HepG2 (cell line): ENCODE measurements around the gene FECH. TPM values are rescaled to one million over a fixed set of nuclear protein-coding genes. Genes with fewer than 3 reads are reported as not detected.

Source experiments
- ATAC-seq: fragments of 200-7000 bp; cut with Tn5 transposase; 3 replicates; pipeline ENCODE4 v1.9.1; 2020; ENCODE audit warnings: mild to moderate bottlenecking, moderate library complexity
- BruUV-seq: library from RNA; stranded (reverse); fragments of 400-500 nt; replicated peaks from 2 replicates; lab custom pipeline; 2021; lab: Mats Ljungman, UMichigan
- CTCF ChIA-PET: fragments of 300-600 bp; formaldehyde crosslinking; extraction: SDS; loops from one replicate; lab custom pipeline; 2021; ENCODE audit warnings: low total read pairs, inconsistent platforms, low intra/inter-chr PET ratio; lab: Yijun Ruan, JAX
- POLR2A ChIA-PET: fragments of 350-600 bp; sonication (Branson Sonifier 250); formaldehyde crosslinking; loops from one replicate; lab custom pipeline; 2020; ENCODE audit warnings: antibody characterized with exemption, inconsistent platforms; lab: Yijun Ruan, JAX
- DNase-seq: peaks from one replicate; pipeline ENCODE4 v3.0.0-alpha.2; 2015; ENCODE audit warnings: low spot score
- FAIRE-seq: peaks from 3 replicates; lab custom pipeline; 2011; peaks lifted over from hg19 to GRCh38; lab: Jason Lieb, UNC
- H2AFZ ChIP-seq: one replicate; pipeline ENCODE4 v1.6.1; 2011; ENCODE audit warnings: low read length, inconsistent platforms
- H3K27ac ChIP-seq: fragments of 300-600 bp; 3 replicates; pipeline ENCODE4 v1.8.0; 2011; ENCODE audit warnings: mixed run types, mild to moderate bottlenecking, mixed read lengths, low read length, inconsistent platforms; ENCODE audit not compliant: insufficient read depth; ENCODE audit errors: extremely low read length
- H3K27me3 ChIP-seq, 2 experiments: fragments of 200-600 bp in 1 of 2; 2 replicates in 1 of 2; 3 replicates in 1 of 2; pipeline versions ENCODE4 v1.6.0 to v1.8.0; 2011; ENCODE audit warnings: low read length in 2 of 2, mild to moderate bottlenecking in 2 of 2, moderate library complexity in 2 of 2, inconsistent platforms in 1 of 2; ENCODE audit not compliant: insufficient read depth in 2 of 2, control insufficient read depth in 1 of 2
- H3K36me3 ChIP-seq, 2 experiments: fragments of 200-600 bp in 1 of 2; replicated peaks in 1 of 2; 2 replicates in 1 of 2; 3 replicates in 1 of 2; pipeline versions ENCODE4 v1.5.1 to v1.8.0; 2011; ENCODE audit warnings: low read length in 2 of 2, inconsistent platforms in 1 of 2; ENCODE audit not compliant: insufficient read depth in 2 of 2, control insufficient read depth in 1 of 2
- H3K4me1 ChIP-seq: 2 replicates; pipeline ENCODE4 v1.5.1; 2012; ENCODE audit warnings: low read length, inconsistent platforms; ENCODE audit not compliant: insufficient read depth
- H3K4me2 ChIP-seq: 2 replicates; pipeline ENCODE4 v1.6.0; 2011; ENCODE audit warnings: low read depth, low read length, inconsistent platforms
- H3K4me3 ChIP-seq, 3 experiments: fragments of 200-600 bp in 1 of 3; sonication (generic), shearing (Covaris generic) in 1 of 3; replicated peaks in 1 of 3; 2 replicates each; pipeline ENCODE4 v1.5.1; 2011 to 2016; ENCODE audit warnings: low read length in 3 of 3, inconsistent platforms in 2 of 3, low read depth in 2 of 3, mild to moderate bottlenecking in 2 of 3, control low read depth in 1 of 3, mixed read lengths in 1 of 3; ENCODE audit not compliant: insufficient read depth in 1 of 3
- H3K79me2 ChIP-seq: one replicate; pipeline ENCODE4 v1.6.1; 2011; ENCODE audit warnings: low read length, inconsistent platforms; ENCODE audit not compliant: insufficient read depth
- H3K9ac ChIP-seq: 2 replicates; pipeline ENCODE4 v1.6.0; 2011; ENCODE audit warnings: mild to moderate bottlenecking, low read depth, low read length, inconsistent platforms; ENCODE audit not compliant: insufficient read depth
- H3K9me3 ChIP-seq: 2 replicates; pipeline ENCODE4 v1.5.1; 2012; ENCODE audit warnings: mild to moderate bottlenecking, low read length
- H4K20me1 ChIP-seq: 2 replicates; pipeline ENCODE4 v1.6.0; 2011; ENCODE audit warnings: inconsistent platforms, mild to moderate bottlenecking, low read length, moderate library complexity; ENCODE audit not compliant: insufficient read depth
- ELF1 ChIP-seq: sonication (generic); formaldehyde crosslinking; IDR thresholded peaks from 2 replicates; pipeline ENCODE4 v1.4.0; 2020; ENCODE audit warnings: missing genetic modification reagents
- HNF4G ChIP-seq, 2 experiments: sonication (generic) in 1 of 2; formaldehyde crosslinking in 1 of 2; IDR thresholded peaks; 2 replicates each; pipeline versions ENCODE4 v1.4.0 to v1.6.1; 2011 to 2020; ENCODE audit warnings: borderline replicate concordance in 2 of 2, low read depth in 2 of 2, mild to moderate bottlenecking in 2 of 2, low read length in 1 of 2, missing genetic modification reagents in 1 of 2, moderate library complexity in 1 of 2
- MIER3 ChIP-seq: IDR thresholded peaks from 2 replicates; pipeline ENCODE4 v1.6.1; 2016; ENCODE audit warnings: missing compliant biosample characterization, borderline replicate concordance
- SKIL ChIP-seq: sonication (generic); formaldehyde crosslinking; IDR thresholded peaks from 2 replicates; pipeline ENCODE4 v1.8.0; 2022; ENCODE audit warnings: missing genetic modification reagents, mild to moderate bottlenecking, moderate library complexity, borderline replicate concordance
- SSRP1 ChIP-seq: IDR thresholded peaks from 2 replicates; pipeline ENCODE4 v1.6.1; 2016; ENCODE audit warnings: control low read depth
- U2AF2 ChIP-seq: fragments of 200-400 bp; formaldehyde crosslinking; IDR thresholded peaks from 2 replicates; pipeline ENCODE4 v1.6.1; 2017; ENCODE audit warnings: low read depth, mild to moderate bottlenecking, low read length
- ZNF160 ChIP-seq: sonication (generic); formaldehyde crosslinking; IDR thresholded peaks from 2 replicates; pipeline ENCODE4 v1.8.0; 2022; ENCODE audit warnings: mild to moderate bottlenecking, inconsistent platforms, missing genetic modification reagents
- ZNF3 ChIP-seq: IDR thresholded peaks from 2 replicates; pipeline ENCODE4 v1.7.0; 2017; ENCODE audit warnings: inconsistent platforms
- ZNF326 ChIP-seq: sonication (generic); formaldehyde crosslinking; IDR thresholded peaks from 2 replicates; pipeline ENCODE4 v1.4.0; 2020; ENCODE audit warnings: missing genetic modification reagents, borderline replicate concordance
- WGBS: methylation state at CpG from one replicate; pipeline ENCODE4 v1.1.6; 2017; ENCODE audit warnings: low lambda C conversion rate; 5-methylcytosine and 5-hydroxymethylcytosine counted together
- in situ Hi-C: cut with HindIII; loops from 2 replicates; pipeline ENCODE4 v1.10.0; 2017; ENCODE audit warnings: low pct_unique_long_range_greater_than_20kb; ENCODE audit not compliant: extremely low pct_ligation_motif_present
- intact Hi-C: fragments of 100-400 bp; cut with micrococcal nuclease; formaldehyde crosslinking; loops from one replicate; pipeline ENCODE4 v1.10.0; 2022; ENCODE audit not compliant: unreplicated experiment
- polyA plus RNA-seq, 8 experiments: library from polyadenylated mRNA; depleted of rRNA in 3 of 8; stranded (reverse) in 7 of 8; unstranded in 1 of 8; fragments of >200 nt; fragmentation: Illumina TruSeq in 4 of 8; extraction: Trizol in 4 of 8; gene quantifications; 2 replicates each; pipeline versions ENCODE4 v1.2.1 to v1.2.3, GENCODE V29; 2011 to 2016; ENCODE audit warnings: low read depth in 4 of 8, missing spikeins in 1 of 8, mixed read lengths in 1 of 8; ENCODE audit not compliant: insufficient read depth in 1 of 8
- total RNA-seq, 5 experiments: library from RNA; depleted of rRNA; stranded (reverse); fragments of >200 nt; fragmentation: Illumina TruSeq; extraction: Trizol; gene quantifications; 2 replicates each; pipeline ENCODE4 v1.2.3, GENCODE V29; 2016; ENCODE audit warnings: low read depth in 1 of 5
- TF ChIP-seq, protein P1 (sequence below): IDR thresholded peaks from 2 replicates; pipeline ENCODE4 v1.6.1; 2016; ENCODE audit warnings: low read depth, missing genetic modification reagents, missing compliant biosample characterization

The FECH gene
- total and polyA plus RNA-seq, 2 of the 13 experiments (the other 11 are each of a cell fraction or from before 2014, with no cell fraction given): 14.7 to 21.9 TPM

DNA sequence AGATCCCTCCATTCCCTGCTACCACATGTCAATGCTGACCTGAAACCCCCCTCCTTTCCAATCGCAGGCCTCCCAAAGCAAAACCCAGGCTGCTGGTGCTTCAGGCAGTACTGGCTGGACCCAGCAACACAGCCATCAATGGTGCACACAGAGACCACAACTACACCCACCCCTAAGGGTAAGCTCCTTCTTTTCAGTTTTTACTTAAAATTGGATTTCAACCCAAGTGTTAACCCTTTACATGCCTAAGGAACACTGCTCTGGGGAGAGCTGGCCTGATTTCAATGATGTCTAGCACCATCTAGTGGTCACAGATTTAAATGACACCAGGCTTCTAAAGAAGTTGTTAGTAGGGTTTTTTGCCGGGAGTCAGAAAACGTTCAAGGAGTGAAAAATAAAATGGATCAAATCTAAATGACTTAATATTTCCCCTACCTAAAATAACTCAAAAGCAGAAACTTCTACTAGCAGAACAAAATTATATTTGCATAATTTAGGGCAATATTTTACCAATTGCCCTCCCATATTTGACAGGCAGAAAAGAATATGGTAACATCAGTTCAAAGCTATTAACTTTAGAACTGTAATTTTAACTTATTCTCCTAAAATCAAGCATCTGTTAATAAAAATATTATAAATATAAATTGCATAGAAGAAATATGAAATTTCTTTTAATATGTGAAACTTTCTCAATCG, 24.6 kb downstream of the FECH start (continued):
- TF ChIP-seq, protein P1, sequence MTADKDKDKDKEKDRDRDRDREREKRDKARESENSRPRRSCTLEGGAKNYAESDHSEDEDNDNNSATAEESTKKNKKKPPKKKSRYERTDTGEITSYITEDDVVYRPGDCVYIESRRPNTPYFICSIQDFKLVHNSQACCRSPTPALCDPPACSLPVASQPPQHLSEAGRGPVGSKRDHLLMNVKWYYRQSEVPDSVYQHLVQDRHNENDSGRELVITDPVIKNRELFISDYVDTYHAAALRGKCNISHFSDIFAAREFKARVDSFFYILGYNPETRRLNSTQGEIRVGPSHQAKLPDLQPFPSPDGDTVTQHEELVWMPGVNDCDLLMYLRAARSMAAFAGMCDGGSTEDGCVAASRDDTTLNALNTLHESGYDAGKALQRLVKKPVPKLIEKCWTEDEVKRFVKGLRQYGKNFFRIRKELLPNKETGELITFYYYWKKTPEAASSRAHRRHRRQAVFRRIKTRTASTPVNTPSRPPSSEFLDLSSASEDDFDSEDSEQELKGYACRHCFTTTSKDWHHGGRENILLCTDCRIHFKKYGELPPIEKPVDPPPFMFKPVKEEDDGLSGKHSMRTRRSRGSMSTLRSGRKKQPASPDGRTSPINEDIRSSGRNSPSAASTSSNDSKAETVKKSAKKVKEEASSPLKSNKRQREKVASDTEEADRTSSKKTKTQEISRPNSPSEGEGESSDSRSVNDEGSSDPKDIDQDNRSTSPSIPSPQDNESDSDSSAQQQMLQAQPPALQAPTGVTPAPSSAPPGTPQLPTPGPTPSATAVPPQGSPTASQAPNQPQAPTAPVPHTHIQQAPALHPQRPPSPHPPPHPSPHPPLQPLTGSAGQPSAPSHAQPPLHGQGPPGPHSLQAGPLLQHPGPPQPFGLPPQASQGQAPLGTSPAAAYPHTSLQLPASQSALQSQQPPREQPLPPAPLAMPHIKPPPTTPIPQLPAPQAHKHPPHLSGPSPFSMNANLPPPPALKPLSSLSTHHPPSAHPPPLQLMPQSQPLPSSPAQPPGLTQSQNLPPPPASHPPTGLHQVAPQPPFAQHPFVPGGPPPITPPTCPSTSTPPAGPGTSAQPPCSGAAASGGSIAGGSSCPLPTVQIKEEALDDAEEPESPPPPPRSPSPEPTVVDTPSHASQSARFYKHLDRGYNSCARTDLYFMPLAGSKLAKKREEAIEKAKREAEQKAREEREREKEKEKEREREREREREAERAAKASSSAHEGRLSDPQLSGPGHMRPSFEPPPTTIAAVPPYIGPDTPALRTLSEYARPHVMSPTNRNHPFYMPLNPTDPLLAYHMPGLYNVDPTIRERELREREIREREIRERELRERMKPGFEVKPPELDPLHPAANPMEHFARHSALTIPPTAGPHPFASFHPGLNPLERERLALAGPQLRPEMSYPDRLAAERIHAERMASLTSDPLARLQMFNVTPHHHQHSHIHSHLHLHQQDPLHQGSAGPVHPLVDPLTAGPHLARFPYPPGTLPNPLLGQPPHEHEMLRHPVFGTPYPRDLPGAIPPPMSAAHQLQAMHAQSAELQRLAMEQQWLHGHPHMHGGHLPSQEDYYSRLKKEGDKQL (CRISPR knock-in tag): no peak
- no peak for TF ChIP-seq SKIL (CRISPR knock-in tag)

DNA sequence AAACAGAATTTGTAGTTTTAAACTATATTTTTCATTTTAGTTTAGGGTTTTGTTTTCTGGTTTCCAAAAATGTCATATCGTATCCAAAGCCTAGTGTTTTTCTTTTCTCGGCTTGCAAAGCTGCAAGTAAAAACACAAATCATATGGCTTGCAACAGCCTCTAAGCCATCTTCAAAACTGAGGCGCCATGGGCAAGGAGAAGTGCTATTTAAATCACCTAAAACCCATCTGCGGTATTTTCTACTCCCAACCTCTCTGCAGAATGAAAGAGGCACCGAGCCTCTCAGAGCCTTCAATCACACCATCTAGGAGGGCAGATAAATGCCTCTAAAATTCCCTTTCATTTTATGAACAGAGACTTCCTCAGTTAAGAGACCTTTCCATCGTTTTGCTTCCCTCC, 25.2 kb downstream of the FECH start:
- Histone ChIP-seq H2AFZ (no peak overlapping the region), H3K79me2 (no peaks in the 10 kb centered on the region), H3K36me3 (peaks cover 4 to 7% of the 10 kb centered on the region in 2 experiments; a peak in 3 of 5 replicates), H3K27ac (no peak overlapping the region), H3K4me1 (no peaks in the 10 kb centered on the region), H4K20me1 (no peaks in the 10 kb centered on the region), H3K9me3 (no peaks in the 10 kb centered on the region), H3K4me2 (no peak overlapping the region), H3K27me3 (no peaks in the 10 kb centered on the region), H3K4me3 (no peak overlapping the region), H3K9ac (no peak overlapping the region)
- DNase-seq (no peak), FAIRE-seq (no peak), ATAC-seq (no peak)
- TF ChIP-seq ZNF3 (CRISPR knock-in tag) (no peak), U2AF2 (no peak), ZNF160 (CRISPR knock-in tag) (no peak), SSRP1 (no peak), HNF4G (IDR thresholded peaks at IDR 0.05; ENCODE audit: borderline replicate concordance, low read depth, low read length) (no peak), HNF4G (CRISPR knock-in tag; IDR thresholded peaks at IDR 0.05; ENCODE audit: borderline replicate concordance, low read depth) (no peak), MIER3 (no peak), ZNF326 (no peak), ELF1 (CRISPR knock-in tag) (no peak)
- BruUV-seq: no TSS peak
- intact Hi-C loops: loop anchor here (5.0 kb wide), 1 partner anchor 124 kb away; the partner anchor contains the start of gene ONECUT2
- 93% methylated on average over 6 of the region's 6 CpGs for WGBS
- ChIA-PET CTCF (interaction anchor here (1.1 to 2.4 kb wide), 4 partner anchors 124 to 858 kb away, joined by 4 to 14 read pairs (median 8); no protein-coding TSS in a partner anchor), POLR2A (no interaction called here)
- in situ Hi-C loops: loop anchor here (25.0 kb wide), 1 partner anchor 774 kb away; no protein-coding TSS in a partner anchor
